HG03108 (cell line): ENCODE results near the gene CRTAP.
"Not testable (repeated sequence)": the region's sequence is repeated elsewhere in the genome, so short reads cannot be mapped to it uniquely, and the experiment has no call there.

Experiments
- ATAC-seq: cut with Tn5 transposase; IDR thresholded peaks from one replicate; pipeline ENCODE4 v1.9.1; 2021; ENCODE audit warnings: moderate library complexity; ENCODE audit not compliant: unreplicated experiment

The CRTAP gene

DNA sequence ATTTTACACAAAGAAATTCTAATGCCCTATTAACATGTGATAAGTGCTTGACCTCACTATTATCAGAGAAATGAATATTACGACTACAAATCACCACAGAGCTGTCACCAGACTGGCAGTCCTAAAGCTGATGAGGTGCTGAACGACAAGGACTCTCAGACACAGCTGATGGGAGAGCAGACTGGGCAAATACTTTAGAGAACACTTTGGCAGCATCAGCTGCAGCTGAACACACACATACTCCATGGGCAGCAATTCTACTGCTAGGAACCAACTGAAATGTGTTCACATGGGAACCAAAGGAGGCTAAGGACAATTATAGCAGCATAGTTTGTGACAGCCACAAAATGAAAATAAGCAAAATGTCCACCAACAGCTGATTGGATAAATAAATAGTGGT, 59.3 kb downstream of the CRTAP start:
- ATAC-seq: no peak

DNA sequence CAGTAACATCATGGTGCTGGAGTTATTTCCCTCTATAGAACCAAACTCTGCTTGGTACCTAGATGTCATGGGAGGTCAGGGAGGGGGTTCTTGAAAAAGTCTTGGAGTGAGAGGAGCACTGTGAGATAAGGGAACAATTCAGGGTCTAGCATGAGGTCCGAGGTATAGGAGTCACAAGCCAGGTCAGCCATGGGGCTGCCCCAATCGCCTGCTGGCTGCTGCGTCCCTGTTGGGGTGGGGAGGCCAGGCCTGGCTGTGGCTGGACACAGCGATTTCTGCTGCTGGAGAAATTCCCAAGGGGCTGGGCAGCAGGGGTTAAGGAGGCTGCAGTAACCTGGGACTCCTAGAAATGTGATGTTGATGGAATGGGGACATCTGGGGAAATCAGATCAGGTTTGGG, 59.9 kb downstream of the CRTAP start:
- ATAC-seq: no peak

DNA sequence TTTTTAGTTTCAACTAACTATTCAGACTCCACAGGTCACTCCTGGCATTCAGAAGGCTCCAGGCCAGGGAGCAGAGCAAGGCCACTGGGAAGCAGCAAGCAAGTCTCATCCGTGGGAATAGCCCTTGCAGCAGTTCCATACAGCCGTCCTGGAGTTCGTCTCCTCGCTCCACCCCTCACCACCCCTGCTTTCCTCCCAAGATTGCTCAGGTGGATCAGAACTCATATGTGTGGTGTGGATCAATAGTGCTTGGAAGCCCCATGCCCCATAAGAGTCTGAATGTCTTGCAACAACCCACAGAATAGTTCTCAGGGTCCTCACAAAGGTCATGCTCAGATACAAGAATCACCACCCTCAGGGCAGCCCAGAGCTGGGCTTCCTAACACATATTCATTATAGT, 60.3 kb downstream of the CRTAP start:
- ATAC-seq: no peak

DNA sequence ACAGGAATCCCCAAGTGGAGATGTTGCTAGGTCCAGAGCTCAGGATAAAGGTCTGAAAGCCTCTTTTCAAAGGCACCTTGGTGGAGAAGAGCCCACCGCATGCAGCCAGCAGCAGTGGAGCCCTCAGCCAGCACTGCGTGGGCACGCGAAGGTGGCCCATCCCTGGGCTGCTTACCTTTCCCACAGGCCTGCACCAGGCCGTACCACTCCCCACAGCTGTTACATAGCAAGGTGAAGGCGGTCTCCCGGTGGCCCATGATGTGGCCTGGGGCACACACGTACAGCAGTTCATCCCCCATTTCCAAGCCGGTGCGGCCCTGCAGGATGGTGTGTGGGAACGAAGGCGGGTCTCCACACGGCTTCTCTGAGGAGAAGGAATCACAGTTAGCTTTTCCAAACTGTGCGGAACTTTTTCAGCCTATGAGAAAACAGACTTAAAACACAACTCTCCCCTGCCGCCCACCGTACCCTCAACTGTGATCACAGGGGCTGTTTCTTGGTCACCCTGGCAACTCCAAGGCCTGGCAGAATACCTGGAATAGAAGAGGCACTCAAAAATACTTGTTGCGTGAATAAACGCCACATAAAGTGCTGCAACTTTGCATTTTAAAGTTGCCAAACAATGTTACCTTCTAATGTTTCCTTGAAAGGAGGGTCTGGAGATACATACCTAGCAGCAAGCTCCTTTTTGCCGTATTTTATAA, 61.0 kb downstream of the CRTAP start:
- no peak for ATAC-seq

DNA sequence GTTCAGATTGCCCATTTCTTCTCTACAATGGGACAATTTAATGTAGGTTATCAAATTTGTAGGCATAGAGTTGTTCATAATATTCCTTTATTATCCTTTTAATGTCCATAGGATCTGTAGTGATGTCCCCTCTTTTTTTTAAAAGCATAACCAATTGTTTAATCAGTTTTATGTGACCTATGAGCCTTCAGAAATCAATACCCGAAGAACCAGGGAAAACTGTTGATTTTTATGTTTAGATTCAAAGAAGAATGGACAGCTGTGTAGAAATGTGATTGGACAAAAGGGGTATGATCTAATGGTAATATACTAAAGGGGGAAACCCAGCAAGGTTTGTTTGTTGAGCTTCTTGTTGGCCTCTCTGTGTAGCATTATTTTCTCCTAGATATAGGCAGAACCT, 65.3 kb downstream of the CRTAP start:
- no peak for ATAC-seq

DNA sequence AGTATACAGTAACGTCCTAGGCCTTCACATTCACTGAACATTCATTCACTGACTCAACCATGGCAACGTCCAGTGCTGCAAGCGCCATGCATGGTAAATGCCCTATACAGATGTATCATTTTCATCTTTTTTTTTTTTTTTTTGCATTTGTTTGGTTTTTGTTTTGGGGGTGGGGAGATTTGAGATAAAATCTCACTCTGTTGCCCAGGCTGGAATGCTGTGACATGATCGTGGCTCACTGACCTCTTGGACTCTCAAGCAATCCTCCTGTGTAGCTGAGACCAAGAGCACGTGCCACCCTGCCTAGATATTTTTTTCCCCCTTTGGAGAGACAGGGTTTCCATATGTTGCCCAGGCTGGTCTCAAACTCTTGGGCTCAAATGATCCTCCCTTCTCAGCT, 67.4 kb downstream of the CRTAP start:
- ATAC-seq: no peak

DNA sequence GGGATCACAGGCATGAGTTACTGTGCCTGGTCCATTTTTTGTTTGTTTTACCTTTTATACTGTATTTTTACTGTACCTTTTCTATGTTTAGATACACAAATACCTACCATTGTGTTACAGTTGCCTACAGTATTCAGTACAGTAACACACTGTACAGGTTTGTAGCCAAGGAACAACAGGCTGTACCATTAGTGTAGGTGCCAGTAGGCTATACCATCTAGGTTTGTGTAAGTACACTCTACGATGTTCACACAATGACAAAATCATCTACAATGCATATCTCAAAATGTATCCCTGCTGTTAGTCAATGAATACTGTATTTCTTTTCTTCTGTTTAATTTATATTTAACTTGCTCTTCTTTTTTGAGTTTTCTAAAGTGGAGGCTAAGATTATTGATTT, 67.8 kb downstream of the CRTAP start:
- not testable (repeated sequence) for ATAC-seq

DNA sequence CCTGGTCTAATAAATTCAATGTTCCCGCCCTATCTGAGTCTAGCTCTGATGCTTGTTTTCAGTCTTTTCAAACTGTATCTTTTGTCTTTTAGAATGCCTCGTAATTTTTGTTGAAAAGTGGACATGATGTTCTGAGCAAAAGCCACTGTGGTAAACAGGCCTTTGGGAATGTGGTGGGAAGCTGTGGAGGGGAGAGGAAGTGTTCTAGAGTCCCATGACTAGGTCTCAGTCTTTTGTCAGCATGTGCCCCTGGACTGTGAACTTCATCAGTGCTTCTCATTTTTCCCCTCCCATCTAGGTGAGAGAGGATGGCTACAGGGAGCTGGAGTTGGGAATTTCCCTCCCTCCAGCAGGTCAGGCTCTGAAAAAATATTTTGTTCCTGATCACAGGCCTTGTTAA, 71.0 kb downstream of the CRTAP start:
- no peak for ATAC-seq

DNA sequence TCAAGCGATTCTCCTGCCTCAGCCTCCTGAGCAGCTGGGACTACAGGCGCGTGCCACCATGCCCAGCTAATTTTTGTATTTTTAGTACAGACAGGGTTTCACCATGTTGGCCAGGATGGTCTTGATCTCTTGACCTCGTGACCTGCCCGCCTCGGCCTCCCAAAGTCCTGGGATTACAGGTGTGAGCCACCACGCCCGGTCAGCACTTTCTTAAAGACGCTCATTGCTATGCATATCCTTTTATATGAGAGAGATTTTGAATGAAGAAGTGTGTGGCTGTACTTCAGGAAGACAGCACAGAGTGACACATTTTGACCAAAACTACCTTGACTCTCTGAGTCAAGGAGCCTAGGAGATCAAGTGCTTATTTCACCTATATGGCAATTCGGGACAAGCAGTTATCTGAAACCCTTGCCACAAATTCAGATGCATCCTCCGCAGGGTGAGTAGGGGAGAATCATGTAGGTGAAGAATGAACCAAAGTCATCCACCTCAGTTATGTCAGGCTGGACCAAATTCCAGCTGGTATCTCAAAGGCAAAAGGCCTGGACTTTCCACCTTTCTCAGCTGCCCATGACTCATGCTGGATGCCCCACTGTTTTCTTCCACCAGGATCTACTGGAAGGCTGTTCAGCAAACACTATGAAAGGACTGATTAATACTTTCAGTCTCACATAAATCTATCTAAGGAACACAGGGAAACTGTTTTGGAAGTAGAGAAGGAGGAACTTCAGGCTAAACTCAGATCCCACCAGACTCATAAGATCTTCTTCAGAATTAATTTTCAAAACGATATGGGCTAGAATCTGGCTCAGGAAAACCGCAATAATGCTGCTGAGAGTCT, 72.9 kb downstream of the CRTAP start:
- ATAC-seq: no peak

DNA sequence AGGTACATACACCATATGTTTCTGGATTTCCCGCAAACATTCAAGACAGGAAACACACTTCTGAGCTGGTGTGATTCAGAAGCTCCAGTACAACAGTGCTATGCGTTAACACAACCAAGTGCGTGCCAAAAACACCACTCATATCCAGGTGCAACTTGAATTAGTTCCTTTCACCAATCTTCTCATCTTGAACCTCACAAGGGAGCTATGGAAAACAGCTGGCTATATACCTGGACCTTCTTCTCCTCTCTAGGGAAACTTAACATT, 73.5 kb downstream of the CRTAP start:
- ATAC-seq: no peak

DNA sequence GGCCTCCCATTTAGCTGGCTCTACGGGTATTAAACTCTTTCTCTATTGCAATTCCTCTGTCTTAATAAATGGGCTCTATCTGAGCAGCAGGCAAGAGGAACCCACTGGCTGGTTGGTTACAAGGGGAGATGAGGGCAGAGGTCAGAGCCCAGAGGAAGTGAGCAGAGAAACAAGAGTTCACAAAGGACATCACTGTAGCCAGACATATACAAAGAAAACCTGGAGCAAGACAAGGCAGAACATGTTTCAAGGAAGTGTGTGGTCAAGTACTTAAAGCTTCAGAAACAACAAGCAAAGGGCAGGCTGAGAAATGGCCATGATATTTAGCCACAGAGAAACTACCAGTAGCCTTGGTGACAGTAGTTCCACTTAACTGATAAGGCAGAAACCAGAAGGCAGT, 80.5 kb downstream of the CRTAP start:
- no peak for ATAC-seq

DNA sequence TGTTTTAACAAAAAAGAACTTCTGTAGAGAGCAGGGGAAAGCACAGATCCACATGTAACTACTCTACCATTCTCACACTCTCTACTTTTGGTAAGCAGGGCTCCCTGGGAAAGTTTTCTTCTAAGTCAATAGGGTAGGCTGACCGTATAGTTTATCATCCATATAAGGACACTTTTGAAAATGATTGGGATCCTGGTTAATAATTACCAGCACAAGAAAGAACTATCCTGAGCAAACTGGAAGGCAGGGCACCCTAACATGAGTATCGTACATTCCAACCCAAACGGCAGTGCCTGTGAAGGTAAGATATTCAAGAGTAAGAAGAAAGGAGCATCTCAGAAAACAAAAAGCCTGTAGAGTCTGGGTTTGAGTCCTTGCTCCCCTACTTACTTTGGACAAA, 82.7 kb downstream of the CRTAP start:
- no peak for ATAC-seq
